NCI-H748 treated with DMSO at 0.1 percent for 48 hours (cell line): Measurements from ENCODE around the gene TRNP1.

Experiments
- DNase-seq: peaks from one replicate; lab custom pipeline; 2025; lab: John Stamatoyannopoulos, UW

Gene TRNP1

DNA sequence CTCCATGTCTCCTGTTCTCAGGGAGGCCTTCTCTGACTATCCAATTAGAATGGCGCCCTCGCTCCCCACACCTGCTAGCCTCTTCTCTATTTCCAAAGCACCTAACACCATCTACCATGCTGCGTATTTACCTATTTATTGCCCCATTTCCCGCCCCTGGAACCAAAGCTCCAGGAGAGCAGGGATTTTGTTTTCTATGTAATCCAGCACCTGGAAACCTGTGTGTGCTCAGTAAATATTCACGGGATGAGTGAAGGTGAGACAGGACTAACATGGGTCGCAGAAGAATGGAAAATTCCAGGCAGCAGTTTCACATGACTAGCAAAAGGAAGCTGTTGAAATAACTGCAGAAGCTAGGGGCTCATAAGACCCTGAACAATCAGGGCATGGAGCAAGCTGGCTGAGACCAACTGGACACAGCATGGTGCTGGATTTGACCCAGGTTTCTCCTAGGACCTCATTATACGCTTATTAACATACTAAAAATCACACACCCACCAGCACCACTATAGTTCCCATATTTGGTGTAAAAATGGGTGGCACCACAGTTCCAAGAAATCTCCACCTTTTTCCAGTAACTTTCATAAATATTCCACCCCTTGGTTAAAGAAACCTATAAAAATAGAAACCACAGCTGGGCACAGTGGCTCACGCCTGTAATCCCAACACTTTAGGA, 34.2 kb downstream of the TRNP1 start:
- DNase-seq: peak; percentile 36

DNA sequence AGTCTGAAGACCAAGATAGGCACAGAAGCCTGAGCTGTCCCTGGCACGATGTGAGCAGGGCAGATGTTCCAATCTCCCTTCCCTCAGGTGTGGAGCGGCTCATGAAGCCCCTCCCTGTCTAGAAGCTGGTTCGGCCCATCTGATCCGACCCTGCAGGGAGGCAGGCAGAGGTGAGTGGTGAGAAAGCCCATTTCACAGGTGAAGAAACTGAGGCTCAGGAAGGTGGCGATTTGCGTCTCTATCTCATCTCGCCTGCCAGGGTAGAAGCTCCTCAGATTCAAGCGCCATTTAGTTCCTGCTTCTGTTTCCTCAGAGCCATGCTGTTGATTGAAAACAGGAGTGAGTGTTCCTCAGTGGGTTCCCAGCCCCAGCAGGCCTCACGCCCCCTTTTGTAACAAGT, 36.0 kb downstream of the TRNP1 start:
- no peak for DNase-seq

DNA sequence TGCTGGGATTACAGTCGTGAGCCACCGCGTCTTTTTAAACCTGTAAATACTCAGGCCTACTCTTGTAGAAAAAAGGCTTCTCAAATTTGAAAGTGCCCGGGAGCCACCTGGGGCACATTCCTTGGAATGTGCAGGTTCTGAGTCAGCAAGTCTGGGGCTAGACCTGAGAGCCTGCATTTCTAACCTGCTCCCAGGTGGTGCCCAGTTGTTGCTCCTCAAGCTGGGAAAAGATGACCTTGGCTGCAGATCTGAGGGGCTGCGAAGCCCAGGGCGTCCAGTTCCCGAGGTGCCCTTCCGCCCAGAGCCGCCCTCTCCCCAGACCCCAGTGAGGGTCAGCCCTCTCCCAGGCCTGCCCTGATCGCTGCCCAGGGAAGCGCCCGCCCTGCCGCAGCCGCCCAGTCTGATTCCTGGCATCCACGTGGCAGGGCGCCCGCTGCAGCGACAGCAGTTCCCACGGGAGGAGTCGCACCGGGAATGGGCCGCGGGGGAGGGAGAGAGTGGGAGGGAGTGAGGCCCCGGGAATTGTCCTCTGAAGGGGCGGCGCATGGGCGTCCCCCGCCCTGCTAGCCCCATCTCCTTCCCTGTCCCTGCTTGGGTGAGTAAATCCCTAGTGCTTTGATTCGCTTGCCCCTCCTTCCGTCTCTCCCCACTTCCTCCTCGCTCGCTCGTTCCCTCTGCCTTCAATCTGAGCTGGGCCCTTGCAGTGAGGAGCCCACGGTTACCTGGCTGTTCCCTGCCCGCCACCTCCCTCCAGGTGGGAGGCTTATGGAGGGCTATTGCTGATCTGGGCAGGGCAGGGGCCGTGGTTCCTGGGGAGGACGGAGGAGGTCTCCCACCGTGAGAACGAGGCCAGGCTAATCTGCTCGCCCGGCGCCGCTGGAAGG, 38.0 kb downstream of the TRNP1 start:
- DNase-seq: no peak

DNA sequence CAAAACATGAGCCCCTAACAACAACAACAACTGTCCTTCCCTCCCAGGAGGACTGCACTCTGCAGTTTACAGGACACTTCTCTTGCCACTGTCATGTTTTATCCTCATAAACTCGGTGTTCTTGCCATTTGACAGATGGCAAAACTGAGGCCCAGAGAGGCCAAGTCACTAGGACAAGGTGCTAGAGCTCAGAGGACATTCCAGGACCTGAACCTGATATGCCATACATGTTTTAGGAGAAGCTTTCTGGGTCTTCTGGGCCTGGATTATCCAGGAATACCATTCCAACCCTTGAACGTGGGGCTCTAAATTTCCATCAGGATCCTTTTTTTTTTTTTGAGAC, 38.6 kb downstream of the TRNP1 start:
- DNase-seq: no peak

DNA sequence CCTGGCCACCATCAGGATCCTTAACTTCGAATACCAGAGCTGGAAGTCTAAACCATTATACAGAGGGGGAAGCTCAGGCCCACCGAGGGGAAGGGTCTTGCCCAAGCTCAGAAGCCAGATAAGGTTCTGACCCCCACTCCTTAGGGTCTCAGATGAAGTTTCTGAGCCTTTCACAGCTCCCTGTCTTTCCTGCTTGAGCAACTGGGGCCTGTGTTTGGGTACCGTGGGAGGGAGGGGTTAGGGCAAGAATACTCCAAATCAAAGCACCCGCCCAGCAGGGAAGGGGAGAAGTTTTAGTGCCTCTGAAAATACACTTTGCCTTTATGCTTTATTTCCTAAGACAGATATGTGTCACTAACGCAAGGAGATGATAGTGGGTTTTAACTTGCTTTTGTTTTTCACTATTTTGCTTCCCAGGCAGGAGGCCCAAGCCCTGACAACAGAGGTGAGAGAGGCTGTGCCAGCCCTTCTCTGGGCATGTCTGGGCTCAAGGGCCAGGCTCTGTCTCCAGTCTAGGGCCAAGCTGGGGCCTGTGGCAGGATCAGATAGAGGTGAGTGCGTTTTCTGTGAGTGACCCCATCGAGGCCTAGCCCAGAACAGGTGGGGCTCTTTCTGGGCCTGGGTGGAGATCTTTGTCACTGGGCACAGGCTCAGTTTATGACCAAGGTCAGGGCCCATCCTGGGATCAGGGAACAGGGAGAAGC, 39.7 kb downstream of the TRNP1 start:
- no peak for DNase-seq

DNA sequence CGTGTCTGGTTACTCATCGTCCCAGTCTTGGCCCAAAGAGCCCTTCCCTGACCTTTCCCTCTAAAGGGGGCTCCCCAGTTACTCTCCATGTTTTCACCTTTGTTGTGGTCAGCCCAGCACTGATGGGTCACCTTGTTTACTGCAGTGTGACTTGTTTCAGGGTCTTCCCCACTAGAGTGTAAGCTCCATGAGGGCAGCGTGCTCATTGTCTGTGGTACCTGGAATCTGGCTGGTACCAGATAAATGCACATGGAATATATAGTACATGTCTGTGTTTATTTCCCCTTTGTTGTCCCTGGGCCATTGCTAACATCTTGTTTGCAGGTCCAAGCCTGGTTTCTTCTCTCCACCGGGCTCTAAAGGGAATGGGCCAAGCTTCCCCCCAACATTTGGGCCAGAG, 41.9 kb downstream of the TRNP1 start:
- no peak for DNase-seq

DNA sequence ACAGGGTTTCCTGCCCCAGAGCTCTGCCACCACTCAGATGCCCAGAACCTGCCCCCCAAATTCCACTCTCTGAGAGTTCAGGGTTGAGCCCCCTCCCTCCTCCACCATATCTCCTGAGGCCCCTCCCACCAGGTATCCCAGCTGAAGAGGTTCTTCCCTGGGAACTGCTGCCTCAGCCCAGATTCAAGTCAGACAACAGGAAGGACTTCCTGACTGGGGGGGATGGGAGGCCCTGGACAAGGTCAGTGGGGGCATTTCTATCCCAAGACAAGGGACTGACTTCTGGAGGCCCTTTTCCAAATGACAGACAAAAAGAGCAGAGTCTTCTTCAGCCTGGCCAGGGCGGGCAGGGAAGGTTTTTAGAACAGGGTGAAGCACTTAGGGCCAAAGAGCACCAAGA, 43.2 kb downstream of the TRNP1 start:
- DNase-seq: no peak

DNA sequence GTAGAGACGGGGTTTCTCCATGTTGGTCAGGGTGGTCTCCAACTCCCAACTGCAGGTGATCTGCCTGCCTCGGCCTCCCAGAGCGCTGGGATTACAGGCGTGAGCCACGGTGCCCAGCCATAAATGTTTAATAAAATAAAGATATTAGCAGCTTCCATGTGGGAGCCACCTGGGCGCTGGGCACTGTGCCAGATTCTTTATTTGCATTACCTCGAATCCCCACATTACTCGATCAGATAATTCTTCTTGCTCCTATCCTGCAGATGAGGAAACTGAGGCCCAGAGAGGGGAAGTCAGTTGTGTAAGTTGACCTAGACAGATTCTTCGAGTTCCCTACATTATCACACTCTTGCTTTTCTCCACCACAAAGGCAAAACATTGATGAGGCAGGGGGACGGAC, 44.0 kb downstream of the TRNP1 start:
- DNase-seq: no peak

DNA sequence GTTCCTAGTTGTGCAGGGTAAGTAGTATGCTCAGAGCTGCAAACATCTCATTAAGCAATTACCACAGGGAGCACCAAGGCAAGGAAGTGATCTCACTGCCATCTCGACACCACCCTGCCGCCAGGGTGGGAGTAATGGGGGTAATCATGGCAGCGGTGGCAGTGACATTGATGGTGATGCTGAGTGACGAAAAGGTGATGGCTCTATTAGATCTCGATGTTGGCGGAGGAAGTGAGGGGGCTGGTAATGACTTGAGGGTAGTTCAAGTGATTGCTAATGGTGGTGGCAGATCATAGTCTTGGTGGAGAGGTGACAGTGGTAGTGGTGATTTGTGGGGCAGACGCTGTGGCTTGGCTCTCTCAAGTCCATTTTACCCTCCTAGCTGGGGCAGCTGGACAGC, 44.5 kb downstream of the TRNP1 start:
- DNase-seq: no peak

DNA sequence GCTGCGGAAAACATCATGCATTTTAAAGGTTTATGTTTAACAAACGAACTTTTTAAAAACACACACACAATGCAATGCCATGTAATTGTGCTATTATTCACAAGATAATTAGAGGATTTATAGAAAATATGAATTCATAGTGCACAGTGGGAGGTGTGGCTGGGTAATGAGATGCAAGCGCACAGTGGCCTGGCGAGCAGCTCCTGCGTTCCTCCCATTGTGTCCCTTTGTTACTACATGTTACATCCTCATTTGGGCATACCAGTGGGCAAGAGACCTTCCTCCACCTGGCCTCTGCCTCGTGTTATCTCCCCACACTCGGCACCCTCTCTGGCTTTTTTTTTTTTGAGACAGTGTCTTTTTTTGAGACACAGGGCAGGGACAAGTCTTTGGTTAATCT, 49.2 kb downstream of the TRNP1 start:
- DNase-seq: no peak

DNA sequence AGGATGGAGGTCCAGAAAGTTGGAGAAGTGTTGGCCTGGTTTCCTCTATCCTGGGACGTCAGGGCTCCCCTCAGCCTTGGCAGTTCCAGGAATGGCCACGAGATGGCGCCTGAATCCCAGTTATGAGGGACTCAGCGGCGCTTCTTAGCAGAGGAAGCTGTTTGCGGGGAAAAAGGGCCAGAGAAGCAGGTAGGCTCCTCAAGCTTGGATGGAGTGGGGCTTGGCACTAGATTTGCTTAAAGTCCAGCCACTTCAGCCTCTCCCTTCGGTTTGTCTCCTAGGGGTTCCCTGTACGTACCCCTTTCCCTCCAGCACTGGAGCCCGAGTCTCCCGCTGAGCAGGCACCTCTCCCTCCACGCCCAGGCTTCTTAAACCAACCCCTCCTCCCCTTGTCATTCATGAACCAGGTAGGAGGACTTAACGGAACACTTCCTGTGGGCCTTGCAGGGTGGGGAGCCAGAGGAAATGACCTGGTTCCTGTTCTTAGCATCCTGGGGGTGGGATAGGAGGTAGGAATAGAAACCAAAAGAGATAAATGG, 51.2 kb downstream of the TRNP1 start:
- peak; percentile 51 for DNase-seq

DNA sequence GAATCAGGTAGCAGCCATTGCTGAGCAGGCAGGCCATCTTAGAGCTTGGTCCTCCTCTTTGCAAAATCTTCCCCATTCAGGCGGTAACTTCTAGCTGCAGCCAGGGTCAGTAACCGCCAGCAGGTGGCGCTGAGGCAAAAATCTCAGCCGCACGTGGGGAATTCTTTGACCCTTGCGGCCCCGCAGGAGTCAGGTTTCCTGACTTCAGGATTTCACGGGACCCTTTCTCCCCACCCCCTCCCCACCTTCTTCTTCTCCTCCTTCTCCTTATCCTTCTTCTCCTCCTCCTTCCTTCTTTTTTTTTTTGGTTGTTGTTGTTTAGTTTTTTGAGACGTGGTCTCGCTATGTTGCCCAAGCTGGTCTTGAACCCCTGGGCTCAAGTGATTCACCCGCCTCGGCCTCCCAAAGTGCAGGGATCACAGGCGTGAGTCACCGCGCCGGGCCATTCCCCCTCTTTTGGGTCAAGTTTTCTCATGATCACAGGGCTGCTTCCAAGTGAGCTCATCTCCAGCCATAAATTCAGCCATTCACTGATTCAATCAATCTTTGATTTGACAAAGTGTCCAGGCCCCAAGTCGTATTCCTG, 52.6 kb downstream of the TRNP1 start:
- DNase-seq: no peak

DNA sequence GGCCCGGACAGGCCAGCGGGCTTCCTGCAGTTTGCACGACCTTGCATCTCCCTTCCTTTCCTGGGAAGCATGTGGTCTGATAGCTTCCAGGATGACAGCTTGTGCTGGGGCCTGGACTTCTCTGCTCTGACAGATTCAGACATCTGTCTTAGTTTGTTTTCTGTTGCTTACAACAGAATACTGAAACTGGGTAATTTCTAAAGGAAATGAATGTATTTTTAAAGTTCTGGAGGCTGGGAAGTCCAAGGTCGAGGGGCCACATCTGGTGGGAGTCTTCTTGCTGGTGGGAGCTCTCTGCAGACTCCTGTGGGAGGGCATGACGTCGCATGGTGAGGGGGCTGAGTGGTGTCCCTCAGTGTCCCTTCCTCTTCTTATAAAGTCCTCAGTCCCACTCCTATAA, 54.4 kb downstream of the TRNP1 start:
- no peak for DNase-seq

DNA sequence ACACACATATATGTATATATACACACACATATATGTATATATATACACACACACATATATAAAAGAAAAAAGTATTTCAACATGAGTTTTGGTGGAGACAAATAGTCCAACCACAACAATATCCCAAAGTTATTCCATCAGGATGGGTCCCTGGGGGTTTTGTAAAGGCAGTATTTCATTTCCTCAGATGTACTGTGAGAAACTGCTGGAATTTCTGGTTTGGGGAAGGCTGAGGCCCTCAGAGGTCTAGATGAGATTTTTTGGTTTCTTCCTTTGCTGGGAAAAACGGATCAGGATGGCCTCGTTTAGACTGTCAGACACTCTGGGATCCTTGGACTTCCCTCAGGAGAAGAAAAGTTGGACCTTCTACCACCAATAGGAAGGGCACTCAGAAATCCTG, 55.6 kb downstream of the TRNP1 start:
- no peak for DNase-seq

DNA sequence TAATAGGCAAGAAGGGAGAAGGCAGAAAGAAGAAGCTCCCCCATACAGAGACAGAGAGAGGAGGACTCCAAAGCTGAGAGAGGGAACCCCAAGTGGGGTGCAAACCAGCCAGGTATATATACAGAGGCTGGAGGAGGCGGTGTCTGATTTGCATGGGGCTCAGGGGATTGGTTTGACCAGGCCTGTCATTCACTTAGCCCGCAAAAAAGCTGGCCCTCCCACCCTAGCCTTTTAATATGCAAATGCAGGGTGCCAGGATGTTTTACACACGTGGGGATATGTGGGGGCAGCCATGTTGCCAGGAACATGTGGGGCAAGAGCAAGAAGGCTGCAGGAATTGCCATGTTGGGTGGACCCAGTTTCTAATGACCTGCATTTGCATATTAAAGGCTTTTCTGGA, 56.1 kb downstream of the TRNP1 start:
- no peak for DNase-seq
